WERI-Rb-1 (cell line): Measurements from ENCODE around the gene KIF18A.

Source experiments
- DNase-seq: peaks from one replicate; pipeline ENCODE4 v3.0.0-alpha.2; 2020
- H3K27ac ChIP-seq: fragments of 250-450 bp; sonication (Bioruptor Pico); 2 replicates; pipeline ENCODE4 v1.5.1; 2020; ENCODE audit warnings: mild to moderate bottlenecking, moderate library complexity
- H3K27me3 ChIP-seq: fragments of 250-450 bp; sonication (Bioruptor Pico); 2 replicates; pipeline ENCODE4 v1.5.1; 2021; ENCODE audit warnings: mild to moderate bottlenecking, low read depth, moderate library complexity; ENCODE audit not compliant: insufficient read depth, severe bottlenecking
- H3K36me3 ChIP-seq: fragments of 250-450 bp; sonication (Bioruptor Pico); 2 replicates; pipeline ENCODE4 v1.5.1; 2020; ENCODE audit warnings: mild to moderate bottlenecking, moderate library complexity
- H3K4me3 ChIP-seq: 2 replicates; pipeline ENCODE4 v1.5.1; 2011; ENCODE audit warnings: low read depth, mild to moderate bottlenecking, control low read depth, low read length
- H3K9me3 ChIP-seq: fragments of 250-450 bp; sonication (Bioruptor Pico); 2 replicates; pipeline ENCODE4 v1.5.1; 2021; ENCODE audit warnings: mild to moderate bottlenecking, moderate library complexity; ENCODE audit not compliant: severe bottlenecking
- CTCF ChIP-seq: IDR thresholded peaks from 2 replicates; pipeline ENCODE4 v1.5.1; 2011; ENCODE audit warnings: low read depth, mild to moderate bottlenecking, control low read depth, inconsistent platforms, low read length

Gene KIF18A

GRCh38 chr11:28133146-28133545 lies 25.2 kb upstream of the KIF18A start:
- Histone ChIP-seq H3K4me3 (no peak overlapping the region), H3K27me3 (no peaks in the 10 kb centered on the region), H3K27ac (no peak overlapping the region), H3K36me3 (no peaks in the 10 kb centered on the region), H3K9me3 (no peaks in the 10 kb centered on the region)
- no peak for DNase-seq
- TF ChIP-seq CTCF, result no peak

- no peak for TF ChIP-seq CTCF
Measured at GRCh38 chr11:28132548-28132947, 24.6 kb upstream of the KIF18A start.

GRCh38 chr11:28123151-28123581 lies 15.2 kb upstream of the KIF18A start:
- Histone ChIP-seq H3K36me3 (no peaks in the 10 kb centered on the region), H3K27me3 (no peaks in the 10 kb centered on the region), H3K27ac (no peak overlapping the region), H3K4me3 (no peak overlapping the region), H3K9me3 (no peaks in the 10 kb centered on the region)
- DNase-seq, result no peak
- TF ChIP-seq CTCF, result no peak

More at GRCh38 chr11:28132548-28132947, 24.6 kb upstream of the KIF18A start:
- no peak overlapping the region for H3K4me3 ChIP-seq
- no peaks in the 10 kb centered on the region for H3K36me3 ChIP-seq
- no peaks in the 10 kb centered on the region for H3K27me3 ChIP-seq
- no peaks in the 10 kb centered on the region for H3K9me3 ChIP-seq
- no peak for DNase-seq
- no peak overlapping the region for H3K27ac ChIP-seq

GRCh38 chr11:28117712-28118111 lies 9.8 kb upstream of the KIF18A start:
- no peak overlapping the region for H3K4me3 ChIP-seq
- H3K27me3 ChIP-seq, result no peaks in the 10 kb centered on the region
- peaks cover 11% of the 10 kb centered on the region; the same call in 1 of the 2 replicates for H3K36me3 ChIP-seq
- TF ChIP-seq CTCF, result no peak
- H3K9me3 ChIP-seq, result no peaks in the 10 kb centered on the region
- no peak overlapping the region for H3K27ac ChIP-seq
- no peak for DNase-seq

GRCh38 chr11:28114731-28115130 lies 6.8 kb upstream of the KIF18A start:
- no peak for DNase-seq
- peaks cover 11% of the 10 kb centered on the region; the same call in 1 of the 2 replicates for H3K36me3 ChIP-seq
- no peak overlapping the region for H3K4me3 ChIP-seq
- no peaks in the 10 kb centered on the region for H3K27me3 ChIP-seq
- no peak for TF ChIP-seq CTCF
- H3K27ac ChIP-seq, result no peak overlapping the region
- H3K9me3 ChIP-seq, result no peaks in the 10 kb centered on the region

GRCh38 chr11:28114116-28114515 lies 6.2 kb upstream of the KIF18A start:
- DNase-seq, result no peak
- Histone ChIP-seq H3K4me3 (no peak overlapping the region), H3K36me3 (peaks cover 11% of the 10 kb centered on the region; the same call in 1 of the 2 replicates), H3K9me3 (no peaks in the 10 kb centered on the region), H3K27ac (no peak overlapping the region), H3K27me3 (no peaks in the 10 kb centered on the region)
- no peak for TF ChIP-seq CTCF
